Right cardiac atrium (tissue), 5 donors: ENCODE data around the gene P2RY2. TPM values are rescaled to one million over a fixed set of nuclear protein-coding genes. Genes with fewer than 3 reads are reported as not detected.

Experiments
- ATAC-seq, 2 donors: fragments of 200-7000 bp; cut with Tn5 transposase; one replicate each; pipeline versions ENCODE4 v1.8.0 to v1.9.1; 2020; ENCODE audit warnings: moderate library complexity in 2 of 2, mild to moderate bottlenecking in 1 of 2
- DNase-seq, 3 donors: peaks; one replicate each; pipeline ENCODE4 v3.0.0-alpha.2; 2020
- H3K27ac ChIP-seq: one replicate; pipeline ENCODE4 v1.5.1; 2013; ENCODE audit warnings: mild to moderate bottlenecking, low read length, control low read depth, moderate library complexity
- H3K27me3 ChIP-seq: one replicate; pipeline ENCODE4 v1.6.1; 2013; ENCODE audit not compliant: control insufficient read depth, insufficient read depth
- H3K4me1 ChIP-seq: one replicate; pipeline ENCODE4 v1.6.1; 2013; ENCODE audit warnings: low read length; ENCODE audit not compliant: control insufficient read depth, insufficient read depth
- H3K4me3 ChIP-seq: one replicate; pipeline ENCODE4 v1.5.1; 2013; ENCODE audit warnings: low read length, control low read depth
- H3K9me3 ChIP-seq: one replicate; pipeline ENCODE4 v1.6.1; 2013; ENCODE audit warnings: low read length; ENCODE audit not compliant: control insufficient read depth
- WGBS: extraction: QIAGEN DNeasy Blood & Tissue Kit; methylation state at CpG from one replicate; pipeline ENCODE4 v1.1.7; 2013; 5-methylcytosine and 5-hydroxymethylcytosine counted together
- intact Hi-C, 4 donors: fragments of 100-400 bp; cut with DNase I; formaldehyde crosslinking; loops; one replicate each; pipeline versions ENCODE4 v1.11.0 to v1.14.0; 2022 to 2023
- polyA plus RNA-seq: library from polyadenylated mRNA; stranded (reverse); fragments of 200-250 nt; gene quantifications from one replicate; pipeline ENCODE4 v1.2.3, GENCODE V29; 2013
- total RNA-seq, 4 donors: library from RNA; stranded (reverse); fragmentation: NEBNext Ultra II Directional; extraction: Animal tissue kit (Norgen Biotek cat#: 25700); gene quantifications; one replicate each; pipeline ENCODE4 v1.2.1, GENCODE V29; 2021
- donor health status: healthy with polysubstance abuse.
- donor health status: DM: no; HTN: yes; CAD: no.
- donor health status: DM: no; HTN: no; CAD: no.
- donor health status: DM: no; HTN: yes; CAD: no; lungs with severe emphysema.
- donor health status: DM: yes; HTN: yes; CAD: no.

The P2RY2 gene
- total and polyA plus RNA-seq, 5 donors = 5.4 to 15.1 (median 9.1) TPM

DNA sequence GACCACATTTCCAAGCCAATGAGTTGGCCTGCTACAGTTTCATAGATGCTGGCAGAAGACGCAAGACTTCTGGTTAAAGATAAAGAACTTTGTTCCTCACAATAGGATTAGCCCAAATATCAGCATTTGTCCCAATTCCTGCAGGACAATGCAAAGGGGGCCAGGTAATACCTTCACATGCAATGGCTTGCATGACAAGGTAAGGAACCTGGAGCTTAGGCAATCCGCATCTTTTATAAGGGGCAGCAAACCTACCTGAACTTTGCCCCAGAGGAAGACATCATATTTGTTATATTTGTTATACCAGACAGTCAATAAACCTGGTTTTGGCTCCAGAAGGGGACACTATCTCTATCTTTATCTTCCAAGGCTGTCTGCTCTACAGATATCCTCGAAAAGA lies 59.4 kb downstream of the P2RY2 start:
- Histone ChIP-seq H3K27ac (no peak overlapping the region), H3K27me3 (no peaks in the 10 kb centered on the region), H3K9me3 (no peaks in the 10 kb centered on the region), H3K4me1 (no peaks in the 10 kb centered on the region), H3K4me3 (no peak overlapping the region)
- intact Hi-C loops = no loop called here
- 80% methylated on average over 3 of the region's 3 CpGs for WGBS
- DNase-seq = no peak
- no peak for ATAC-seq

DNA sequence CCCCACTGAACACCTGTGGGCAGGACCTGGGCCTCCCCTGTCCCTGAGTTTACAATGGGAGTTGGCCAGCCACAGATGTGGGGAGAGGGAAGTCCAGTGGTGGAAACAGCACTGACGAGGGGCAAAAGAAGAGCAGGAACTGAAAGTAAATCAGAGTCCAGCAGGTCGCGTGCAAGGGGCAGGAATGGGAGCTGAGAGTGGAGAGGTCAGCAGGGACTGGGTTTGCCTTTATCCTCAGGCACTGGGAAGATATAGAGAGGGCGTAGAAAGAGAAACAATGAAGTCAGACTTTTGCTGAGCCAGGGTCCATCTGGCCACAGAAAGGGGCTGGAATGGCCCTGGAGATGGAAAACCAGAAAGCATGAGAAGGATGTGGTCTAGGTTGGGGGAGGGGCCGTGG lies 62.5 kb downstream of the P2RY2 start:
- DNase-seq (peak in 1 of 3 donors; percentile 71), ATAC-seq (peak; percentile 34 to 38)
- Histone ChIP-seq H3K4me3 (no peak overlapping the region), H3K4me1 (no peaks in the 10 kb centered on the region), H3K27me3 (no peaks in the 10 kb centered on the region), H3K9me3 (no peaks in the 10 kb centered on the region), H3K27ac (no peak overlapping the region)
- intact Hi-C loops = loop anchor here in 1 of 4 donors (10.0 kb wide), 1 partner anchor 96 kb away; no protein-coding TSS in a partner anchor
- WGBS = 65% methylated on average over 5 of the region's 5 CpGs

DNA sequence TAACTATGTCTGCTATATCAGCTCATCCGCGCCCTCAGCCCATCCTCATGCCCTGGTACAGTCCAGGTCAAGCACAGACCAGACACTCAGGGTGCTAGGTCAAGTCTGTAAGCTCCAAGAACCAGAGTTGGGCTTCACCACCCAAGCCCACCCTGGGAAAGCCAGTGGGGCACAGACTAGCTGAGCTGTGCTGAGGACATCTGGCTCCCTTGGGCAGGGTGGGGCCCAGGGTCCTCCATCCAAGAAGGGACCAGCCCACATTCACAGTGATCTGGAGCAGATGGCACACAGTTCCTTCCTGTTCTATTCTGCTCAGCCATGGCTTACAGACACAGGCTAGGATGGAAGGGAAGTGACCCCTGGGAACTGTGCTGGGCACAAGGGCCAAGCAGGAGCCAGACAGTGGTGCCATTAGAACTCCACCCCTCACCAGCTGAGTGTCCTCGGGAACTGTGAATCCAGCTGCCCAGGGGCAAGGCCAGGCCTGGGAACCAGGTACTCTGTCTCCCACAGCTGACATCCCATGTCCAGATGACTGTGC lies 63.2 kb downstream of the P2RY2 start:
- Histone ChIP-seq H3K9me3 (no peaks in the 10 kb centered on the region), H3K27ac (no peak overlapping the region), H3K4me3 (no peak overlapping the region), H3K4me1 (no peaks in the 10 kb centered on the region), H3K27me3 (no peaks in the 10 kb centered on the region)
- ATAC-seq (peak; percentile 40 to 48), DNase-seq (no peak)
- intact Hi-C loops = loop anchor here in 1 of 4 donors (10.0 kb wide), 1 partner anchor 96 kb away; no protein-coding TSS in a partner anchor
- 96% methylated on average over 3 of the region's 3 CpGs for WGBS

DNA sequence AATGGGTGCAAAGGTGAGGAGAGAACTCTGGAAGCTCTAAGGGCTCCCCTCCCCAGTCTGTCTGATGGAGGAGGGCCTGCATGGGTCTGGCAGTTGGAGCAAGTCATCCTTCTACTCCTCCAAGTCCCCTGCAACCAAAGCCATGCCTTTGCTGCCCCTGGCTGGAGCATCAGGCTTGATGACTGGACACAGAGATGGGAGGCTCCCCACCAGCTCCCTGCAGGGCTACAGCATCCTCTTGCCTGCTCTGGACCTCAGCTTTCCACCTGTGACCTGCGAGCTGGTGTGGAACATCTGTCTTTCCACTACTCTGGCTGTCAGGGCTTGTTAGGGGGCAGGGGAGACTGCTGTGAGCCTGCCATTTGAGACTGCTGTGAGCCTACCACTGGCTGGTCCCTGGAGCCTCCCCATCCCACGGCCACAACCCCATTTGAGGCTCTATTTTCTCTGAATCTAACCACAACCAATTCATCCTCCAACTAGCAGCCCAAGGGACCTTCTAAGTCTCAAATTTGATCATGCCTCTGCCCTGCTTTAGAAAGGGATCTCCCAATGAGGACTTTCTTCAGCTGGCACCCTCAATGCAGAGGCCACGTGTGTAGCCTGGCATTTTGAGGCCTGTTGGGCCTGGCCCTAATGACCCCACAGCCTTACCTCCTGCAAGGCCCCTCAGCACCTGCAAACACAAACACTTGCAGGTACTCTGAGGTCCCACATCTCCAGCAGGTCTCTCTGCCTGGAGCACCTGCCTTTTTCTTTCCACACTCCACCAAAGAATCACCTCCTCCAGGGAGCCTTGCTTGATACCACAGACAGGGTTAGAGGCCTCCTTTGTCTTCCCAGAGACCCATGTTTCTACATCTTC lies 63.9 kb downstream of the P2RY2 start:
- Histone ChIP-seq H3K4me1 (no peaks in the 10 kb centered on the region), H3K27ac (no peak overlapping the region), H3K4me3 (no peak overlapping the region), H3K9me3 (no peaks in the 10 kb centered on the region), H3K27me3 (no peaks in the 10 kb centered on the region)
- ATAC-seq (no peak), DNase-seq (no peak)
- WGBS = 91% methylated on average over 3 of the region's 3 CpGs
- intact Hi-C loops = loop anchor here in 1 of 4 donors (10.0 kb wide), 1 partner anchor 97 kb away; no protein-coding TSS in a partner anchor

DNA sequence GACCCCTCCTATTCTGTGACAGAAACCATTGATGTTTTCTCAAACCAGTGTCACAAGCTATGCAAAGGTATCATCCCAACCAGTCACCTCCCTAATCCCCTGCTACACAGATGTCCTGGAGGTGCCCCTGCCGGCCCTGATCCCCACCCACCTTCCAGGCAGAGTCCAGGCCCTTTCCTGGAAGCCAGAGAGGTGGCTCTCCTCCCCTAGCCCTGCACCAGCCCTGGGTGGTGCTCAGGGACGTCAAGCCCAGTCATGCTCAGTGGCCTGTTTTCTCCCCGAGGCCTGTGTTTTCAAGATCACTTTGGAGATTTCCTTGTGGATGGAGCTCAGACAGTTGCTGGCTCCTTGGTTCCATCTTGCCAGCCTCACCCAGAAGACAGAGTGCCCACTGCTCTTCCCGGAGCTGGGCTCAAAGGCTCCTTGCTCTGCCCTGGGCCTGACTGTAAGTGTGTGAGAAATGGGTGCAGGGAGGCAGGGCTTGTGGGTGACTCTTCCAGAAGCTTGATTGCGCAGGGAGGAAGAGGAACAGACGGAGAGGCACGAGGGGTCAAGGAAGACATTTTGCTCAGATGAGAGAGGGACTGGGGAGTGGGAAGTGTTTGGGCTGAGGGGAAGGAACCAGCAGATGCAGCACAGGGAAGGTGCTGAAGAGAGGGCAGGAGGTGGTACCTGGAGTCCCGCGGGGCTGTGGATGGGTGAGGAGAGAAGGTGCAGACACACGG lies 65.4 kb downstream of the P2RY2 start:
- no peaks in the 10 kb centered on the region for H3K9me3 ChIP-seq
- 76% methylated on average over 10 of the region's 10 CpGs for WGBS
- peaks cover 5% of the 10 kb centered on the region for H3K4me1 ChIP-seq
- intact Hi-C loops = loop anchor here in 1 of 4 donors (10.0 kb wide), 1 partner anchor 99 kb away; no protein-coding TSS in a partner anchor
- no peak overlapping the region for H3K4me3 ChIP-seq
- no peak overlapping the region for H3K27ac ChIP-seq
- DNase-seq = no peak
- no peak for ATAC-seq
- H3K27me3 ChIP-seq = no peaks in the 10 kb centered on the region

DNA sequence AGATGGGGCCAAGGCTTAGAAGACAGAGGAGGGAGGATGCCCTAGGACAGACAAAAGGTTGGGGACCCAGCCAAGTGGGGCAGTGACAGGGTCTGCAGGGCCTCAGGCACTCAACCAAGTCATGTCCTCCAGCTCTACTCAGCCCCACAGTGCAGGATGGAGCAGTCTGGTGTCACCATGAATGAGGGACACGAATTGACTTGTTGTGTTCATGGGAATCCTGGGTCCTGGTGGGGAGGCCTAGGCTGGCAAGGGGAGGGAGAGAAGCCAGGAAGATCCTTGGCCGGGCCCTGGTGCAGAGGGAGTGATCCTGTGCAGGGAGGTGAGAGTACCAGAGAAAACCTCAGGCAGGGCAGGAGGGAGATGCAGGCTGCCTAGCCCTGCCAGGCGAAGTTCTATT lies 66.0 kb downstream of the P2RY2 start:
- Histone ChIP-seq H3K27me3 (no peaks in the 10 kb centered on the region), H3K4me3 (no peak overlapping the region), H3K27ac (no peak overlapping the region), H3K9me3 (no peaks in the 10 kb centered on the region), H3K4me1 (peaks cover 9% of the 10 kb centered on the region)
- no peak for DNase-seq
- ATAC-seq = no peak
- intact Hi-C loops = loop anchor here in 1 of 4 donors (10.0 kb wide), 1 partner anchor 99 kb away; no protein-coding TSS in a partner anchor
- 91% methylated on average over 3 of the region's 3 CpGs for WGBS

DNA sequence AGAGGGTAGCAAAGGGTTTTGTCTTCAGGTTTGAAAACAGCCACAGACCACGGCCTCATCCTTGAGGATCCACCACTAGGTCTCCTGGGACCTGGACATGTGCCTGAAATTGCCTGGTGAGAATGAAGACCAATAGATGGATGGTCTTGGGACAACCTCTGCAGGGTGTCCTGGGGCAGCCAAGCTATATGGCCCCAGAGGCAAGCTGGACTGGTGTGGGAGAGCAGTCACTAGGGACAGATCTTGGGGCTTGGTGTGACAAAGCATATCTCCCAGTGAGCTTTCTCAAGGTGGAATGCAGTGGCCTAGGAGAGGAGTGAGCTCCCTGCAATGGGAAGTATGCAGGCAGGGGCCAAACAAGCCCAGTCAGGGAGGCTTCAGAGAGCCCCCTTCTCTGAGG lies 67.6 kb downstream of the P2RY2 start:
- intact Hi-C loops = loop anchor here in 2 of 4 donors (5.0 to 10.0 kb wide), 2 partner anchors 98 to 101 kb away; no protein-coding TSS in a partner anchor
- H3K4me3 ChIP-seq = no peak overlapping the region
- DNase-seq = no peak
- H3K9me3 ChIP-seq = no peaks in the 10 kb centered on the region
- 77% methylated on average over 1 of the region's 1 CpG for WGBS
- no peak for ATAC-seq
- no peak overlapping the region for H3K27ac ChIP-seq
- H3K4me1 ChIP-seq = peaks cover 9% of the 10 kb centered on the region
- H3K27me3 ChIP-seq = no peaks in the 10 kb centered on the region

Other genes with a start within 250 kb of the P2RY2 start
- gene FCHSD2, start 76.0 kb upstream of the P2RY2 start, total RNA-seq = 10 to 100 TPM; 35.4 to 54.1 (median 39.3) TPM
- gene FCHSD2, start 76.0 kb upstream of the P2RY2 start, polyA plus RNA-seq = 12.6 TPM
- 1 to 10 TPM in 3 of 4 donors, under 1 TPM in 1; 0.96 to 2.7 (median 2.0) TPM for gene P2RY6, start 54.1 kb downstream of the P2RY2 start, total RNA-seq
- gene P2RY6, start 54.1 kb downstream of the P2RY2 start, polyA plus RNA-seq = 0.70 TPM
- gene ARHGEF17, start 90.0 kb downstream of the P2RY2 start, total RNA-seq = 10 to 100 TPM; 47.6 to 53.8 (median 49.3) TPM
- gene ARHGEF17, start 90.0 kb downstream of the P2RY2 start, polyA plus RNA-seq = 34.0 TPM
- gene RELT, start 158.1 kb downstream of the P2RY2 start, total RNA-seq = 10 to 100 TPM in 1 of 4 donors, 1 to 10 TPM in 3; 3.9 to 11.2 (median 7.0) TPM
- 4.1 TPM for gene RELT, start 158.1 kb downstream of the P2RY2 start, polyA plus RNA-seq